HepG2 (cell line): Measurements from ENCODE around the gene NDUFS7. TPM values are rescaled to one million over a fixed set of nuclear protein-coding genes. Genes with fewer than 3 reads are reported as not detected.

Source experiments
- ATAC-seq: fragments of 200-7000 bp; cut with Tn5 transposase; 3 replicates; pipeline ENCODE4 v1.9.1; 2020; ENCODE audit warnings: mild to moderate bottlenecking, moderate library complexity
- BruUV-seq: library from RNA; stranded (reverse); fragments of 400-500 nt; replicated peaks from 2 replicates; lab custom pipeline; 2021; lab: Mats Ljungman, UMichigan
- CTCF ChIA-PET: fragments of 300-600 bp; formaldehyde crosslinking; extraction: SDS; loops from one replicate; lab custom pipeline; 2021; ENCODE audit warnings: low total read pairs, inconsistent platforms, low intra/inter-chr PET ratio; lab: Yijun Ruan, JAX
- POLR2A ChIA-PET: fragments of 350-600 bp; sonication (Branson Sonifier 250); formaldehyde crosslinking; loops from one replicate; lab custom pipeline; 2020; ENCODE audit warnings: antibody characterized with exemption, inconsistent platforms; lab: Yijun Ruan, JAX
- DNase-seq: peaks from one replicate; pipeline ENCODE4 v3.0.0-alpha.2; 2015; ENCODE audit warnings: low spot score
- FAIRE-seq: peaks from 3 replicates; lab custom pipeline; 2011; peaks lifted over from hg19 to GRCh38; lab: Jason Lieb, UNC
- H2AFZ ChIP-seq: one replicate; pipeline ENCODE4 v1.6.1; 2011; ENCODE audit warnings: low read length, inconsistent platforms
- H3K27ac ChIP-seq: fragments of 300-600 bp; 3 replicates; pipeline ENCODE4 v1.8.0; 2011; ENCODE audit warnings: mixed run types, mild to moderate bottlenecking, mixed read lengths, low read length, inconsistent platforms; ENCODE audit not compliant: insufficient read depth; ENCODE audit errors: extremely low read length
- H3K27me3 ChIP-seq, 2 experiments: fragments of 200-600 bp in 1 of 2; 2 replicates in 1 of 2; 3 replicates in 1 of 2; pipeline versions ENCODE4 v1.6.0 to v1.8.0; 2011; ENCODE audit warnings: low read length in 2 of 2, mild to moderate bottlenecking in 2 of 2, moderate library complexity in 2 of 2, inconsistent platforms in 1 of 2; ENCODE audit not compliant: insufficient read depth in 2 of 2, control insufficient read depth in 1 of 2
- H3K36me3 ChIP-seq, 2 experiments: fragments of 200-600 bp in 1 of 2; replicated peaks in 1 of 2; 2 replicates in 1 of 2; 3 replicates in 1 of 2; pipeline versions ENCODE4 v1.5.1 to v1.8.0; 2011; ENCODE audit warnings: low read length in 2 of 2, inconsistent platforms in 1 of 2; ENCODE audit not compliant: insufficient read depth in 2 of 2, control insufficient read depth in 1 of 2
- H3K4me1 ChIP-seq: 2 replicates; pipeline ENCODE4 v1.5.1; 2012; ENCODE audit warnings: low read length, inconsistent platforms; ENCODE audit not compliant: insufficient read depth
- H3K4me2 ChIP-seq: 2 replicates; pipeline ENCODE4 v1.6.0; 2011; ENCODE audit warnings: low read depth, low read length, inconsistent platforms
- H3K4me3 ChIP-seq, 3 experiments: fragments of 200-600 bp in 1 of 3; sonication (generic), shearing (Covaris generic) in 1 of 3; replicated peaks in 1 of 3; 2 replicates each; pipeline ENCODE4 v1.5.1; 2011 to 2016; ENCODE audit warnings: low read length in 3 of 3, inconsistent platforms in 2 of 3, low read depth in 2 of 3, mild to moderate bottlenecking in 2 of 3, control low read depth in 1 of 3, mixed read lengths in 1 of 3; ENCODE audit not compliant: insufficient read depth in 1 of 3
- H3K79me2 ChIP-seq: one replicate; pipeline ENCODE4 v1.6.1; 2011; ENCODE audit warnings: low read length, inconsistent platforms; ENCODE audit not compliant: insufficient read depth
- H3K9ac ChIP-seq: 2 replicates; pipeline ENCODE4 v1.6.0; 2011; ENCODE audit warnings: mild to moderate bottlenecking, low read depth, low read length, inconsistent platforms; ENCODE audit not compliant: insufficient read depth
- H3K9me3 ChIP-seq: 2 replicates; pipeline ENCODE4 v1.5.1; 2012; ENCODE audit warnings: mild to moderate bottlenecking, low read length
- H4K20me1 ChIP-seq: 2 replicates; pipeline ENCODE4 v1.6.0; 2011; ENCODE audit warnings: inconsistent platforms, mild to moderate bottlenecking, low read length, moderate library complexity; ENCODE audit not compliant: insufficient read depth
- ATF6 ChIP-seq: sonication (generic); formaldehyde crosslinking; conservative IDR thresholded peaks from 2 replicates; pipeline ENCODE4 v1.4.0; 2020; ENCODE audit warnings: missing genetic modification reagents
- HCFC1 ChIP-seq: fragments of 150-350 bp; IDR thresholded peaks from 2 replicates; pipeline ENCODE4 v1.6.1; 2014; ENCODE audit warnings: low read depth, low read length
- HDAC2 ChIP-seq: sonication (generic); formaldehyde crosslinking; IDR thresholded peaks from 2 replicates; pipeline ENCODE4 v1.4.0; 2020; ENCODE audit warnings: missing genetic modification reagents
- HMG20B ChIP-seq: conservative IDR thresholded peaks from 2 replicates; pipeline ENCODE4 v1.6.1; 2016; ENCODE audit warnings: missing genetic modification reagents, missing compliant biosample characterization
- HNF4A ChIP-seq: sonication (generic); formaldehyde crosslinking; IDR thresholded peaks from 2 replicates; pipeline ENCODE4 v1.4.0; 2020; ENCODE audit warnings: missing genetic modification reagents
- MTF2 ChIP-seq: sonication (generic); formaldehyde crosslinking; IDR thresholded peaks from 2 replicates; pipeline ENCODE4 v1.5.0; 2020; ENCODE audit warnings: missing genetic modification reagents, borderline replicate concordance
- RFXAP ChIP-seq: sonication (generic); formaldehyde crosslinking; IDR thresholded peaks from 2 replicates; pipeline ENCODE4 v1.4.0; 2020; ENCODE audit warnings: missing genetic modification reagents, borderline replicate concordance
- SMARCE1 ChIP-seq: fragments of 450-650 bp; IDR thresholded peaks from 2 replicates; pipeline ENCODE4 v1.6.1; 2017; ENCODE audit warnings: borderline replicate concordance
- ZFAT ChIP-seq: sonication (generic); formaldehyde crosslinking; conservative IDR thresholded peaks from 2 replicates; pipeline ENCODE4 v1.8.1; 2023; ENCODE audit warnings: missing genetic modification reagents, inconsistent platforms
- ZNF20 ChIP-seq: sonication (generic); formaldehyde crosslinking; IDR thresholded peaks from 2 replicates; pipeline ENCODE4 v1.4.0; 2020; ENCODE audit warnings: mild to moderate bottlenecking, moderate library complexity, missing genetic modification reagents
- ZNF296 ChIP-seq: sonication (generic); formaldehyde crosslinking; conservative IDR thresholded peaks from 2 replicates; pipeline ENCODE4 v1.5.0; 2020; ENCODE audit warnings: mild to moderate bottlenecking, missing genetic modification reagents
- ZNF7 ChIP-seq: IDR thresholded peaks from 2 replicates; pipeline ENCODE4 v1.6.1; 2016; ENCODE audit warnings: missing biosample characterization, missing genetic modification reagents
- WGBS: methylation state at CpG from one replicate; pipeline ENCODE4 v1.1.6; 2017; ENCODE audit warnings: low lambda C conversion rate; 5-methylcytosine and 5-hydroxymethylcytosine counted together
- in situ Hi-C: cut with HindIII; loops from 2 replicates; pipeline ENCODE4 v1.10.0; 2017; ENCODE audit warnings: low pct_unique_long_range_greater_than_20kb; ENCODE audit not compliant: extremely low pct_ligation_motif_present
- intact Hi-C: fragments of 100-400 bp; cut with micrococcal nuclease; formaldehyde crosslinking; loops from one replicate; pipeline ENCODE4 v1.10.0; 2022; ENCODE audit not compliant: unreplicated experiment
- polyA plus RNA-seq, 8 experiments: library from polyadenylated mRNA; depleted of rRNA in 3 of 8; stranded (reverse) in 7 of 8; unstranded in 1 of 8; fragments of >200 nt; fragmentation: Illumina TruSeq in 4 of 8; extraction: Trizol in 4 of 8; gene quantifications; 2 replicates each; pipeline versions ENCODE4 v1.2.1 to v1.2.3, GENCODE V29; 2011 to 2016; ENCODE audit warnings: low read depth in 4 of 8, missing spikeins in 1 of 8, mixed read lengths in 1 of 8; ENCODE audit not compliant: insufficient read depth in 1 of 8
- total RNA-seq, 5 experiments: library from RNA; depleted of rRNA; stranded (reverse); fragments of >200 nt; fragmentation: Illumina TruSeq; extraction: Trizol; gene quantifications; 2 replicates each; pipeline ENCODE4 v1.2.3, GENCODE V29; 2016; ENCODE audit warnings: low read depth in 1 of 5
- TF ChIP-seq, protein P1 (sequence below): sonication (generic); formaldehyde crosslinking; IDR thresholded peaks from 2 replicates; pipeline ENCODE4 v1.5.1; 2020; ENCODE audit warnings: mild to moderate bottlenecking, missing genetic modification reagents, borderline replicate concordance

NDUFS7 gene
- total and polyA plus RNA-seq, 2 of the 13 experiments (the other 11 are each of a cell fraction or from before 2014, with no cell fraction given): 34.3 to 66.9 TPM

DNA sequence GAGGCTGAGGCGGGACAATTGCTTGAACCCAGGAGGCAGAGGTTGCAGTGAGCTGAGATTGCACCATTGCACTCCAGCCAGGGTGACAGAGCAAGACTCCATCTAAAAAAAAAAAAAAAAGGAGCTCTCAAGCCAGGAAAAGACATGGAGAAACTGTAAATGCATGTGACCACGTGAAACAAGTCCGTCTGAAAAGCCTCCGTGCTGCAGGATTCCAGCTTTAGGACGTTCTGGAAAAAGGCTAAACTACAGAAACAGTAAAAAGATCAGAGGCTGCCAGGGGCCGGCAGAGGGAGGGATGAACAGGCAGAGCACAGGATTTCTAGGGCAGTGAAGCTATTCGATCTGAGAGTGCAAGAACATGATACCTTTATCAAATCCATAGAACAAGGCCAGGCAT, 40.7 kb upstream of the NDUFS7 start:
- H2AFZ ChIP-seq: no peak overlapping the region
- POLR2A ChIA-PET: no interaction called here
- H3K4me3 ChIP-seq: no peak overlapping the region
- DNase-seq: no peak
- no peak overlapping the region for H3K27ac ChIP-seq
- peaks cover 3 to 4% of the 10 kb centered on the region in 2 experiments; a peak in 2 of 5 replicates for H3K27me3 ChIP-seq
- intact Hi-C loops: no loop called here
- no peak for ATAC-seq
- no peaks in the 10 kb centered on the region for H3K9me3 ChIP-seq
- no peaks in the 10 kb centered on the region for H3K79me2 ChIP-seq
- WGBS: 8% methylated on average over 7 of the region's 7 CpGs
- no peak overlapping the region for H3K9ac ChIP-seq
- no peaks in the 10 kb centered on the region for H4K20me1 ChIP-seq
- in situ Hi-C loops: no loop called here
- H3K4me1 ChIP-seq: peaks cover 19% of the 10 kb centered on the region; the same call in 1 of the 2 replicates
- TF ChIP-seq ZFAT (CRISPR knock-in tag) (no peak), HMG20B (CRISPR knock-in tag) (no peak), HNF4A (CRISPR knock-in tag) (no peak)
- H3K36me3 ChIP-seq: no peaks in the 10 kb centered on the region
- H3K4me2 ChIP-seq: no peak overlapping the region
- CTCF ChIA-PET: no interaction called here
- BruUV-seq: no TSS peak
- FAIRE-seq: no peak

- Histone ChIP-seq H3K27me3 (no peaks in the 10 kb centered on the region), H3K36me3 (no peaks in the 10 kb centered on the region), H3K4me3 (no peak overlapping the region), H3K9me3 (no peaks in the 10 kb centered on the region), H3K9ac (no peak overlapping the region), H3K4me2 (no peak overlapping the region), H3K4me1 (peaks cover 32% of the 10 kb centered on the region), H3K27ac (no peak overlapping the region), H4K20me1 (no peaks in the 10 kb centered on the region), H2AFZ (no peak overlapping the region), H3K79me2 (no peaks in the 10 kb centered on the region)
- in situ Hi-C loops (no loop called here), intact Hi-C loops (no loop called here)
- POLR2A ChIA-PET: no interaction called here
- 70% methylated on average over 18 of the region's 18 CpGs for WGBS
- CTCF ChIA-PET: no interaction called here
- no peak for FAIRE-seq
- no peak for ATAC-seq
- BruUV-seq: no TSS peak
- no peak for DNase-seq
- TF ChIP-seq ATF6 (no peak), HDAC2 (CRISPR knock-in tag) (no peak), MTF2 (CRISPR knock-in tag) (no peak), ZNF20 (CRISPR knock-in tag) (no peak), HCFC1 (no peak), ZNF7 (no peak), ZNF296 (CRISPR knock-in tag) (no peak), RFXAP (CRISPR knock-in tag) (no peak), SMARCE1 (no peak)
- TF ChIP-seq, protein P1, sequence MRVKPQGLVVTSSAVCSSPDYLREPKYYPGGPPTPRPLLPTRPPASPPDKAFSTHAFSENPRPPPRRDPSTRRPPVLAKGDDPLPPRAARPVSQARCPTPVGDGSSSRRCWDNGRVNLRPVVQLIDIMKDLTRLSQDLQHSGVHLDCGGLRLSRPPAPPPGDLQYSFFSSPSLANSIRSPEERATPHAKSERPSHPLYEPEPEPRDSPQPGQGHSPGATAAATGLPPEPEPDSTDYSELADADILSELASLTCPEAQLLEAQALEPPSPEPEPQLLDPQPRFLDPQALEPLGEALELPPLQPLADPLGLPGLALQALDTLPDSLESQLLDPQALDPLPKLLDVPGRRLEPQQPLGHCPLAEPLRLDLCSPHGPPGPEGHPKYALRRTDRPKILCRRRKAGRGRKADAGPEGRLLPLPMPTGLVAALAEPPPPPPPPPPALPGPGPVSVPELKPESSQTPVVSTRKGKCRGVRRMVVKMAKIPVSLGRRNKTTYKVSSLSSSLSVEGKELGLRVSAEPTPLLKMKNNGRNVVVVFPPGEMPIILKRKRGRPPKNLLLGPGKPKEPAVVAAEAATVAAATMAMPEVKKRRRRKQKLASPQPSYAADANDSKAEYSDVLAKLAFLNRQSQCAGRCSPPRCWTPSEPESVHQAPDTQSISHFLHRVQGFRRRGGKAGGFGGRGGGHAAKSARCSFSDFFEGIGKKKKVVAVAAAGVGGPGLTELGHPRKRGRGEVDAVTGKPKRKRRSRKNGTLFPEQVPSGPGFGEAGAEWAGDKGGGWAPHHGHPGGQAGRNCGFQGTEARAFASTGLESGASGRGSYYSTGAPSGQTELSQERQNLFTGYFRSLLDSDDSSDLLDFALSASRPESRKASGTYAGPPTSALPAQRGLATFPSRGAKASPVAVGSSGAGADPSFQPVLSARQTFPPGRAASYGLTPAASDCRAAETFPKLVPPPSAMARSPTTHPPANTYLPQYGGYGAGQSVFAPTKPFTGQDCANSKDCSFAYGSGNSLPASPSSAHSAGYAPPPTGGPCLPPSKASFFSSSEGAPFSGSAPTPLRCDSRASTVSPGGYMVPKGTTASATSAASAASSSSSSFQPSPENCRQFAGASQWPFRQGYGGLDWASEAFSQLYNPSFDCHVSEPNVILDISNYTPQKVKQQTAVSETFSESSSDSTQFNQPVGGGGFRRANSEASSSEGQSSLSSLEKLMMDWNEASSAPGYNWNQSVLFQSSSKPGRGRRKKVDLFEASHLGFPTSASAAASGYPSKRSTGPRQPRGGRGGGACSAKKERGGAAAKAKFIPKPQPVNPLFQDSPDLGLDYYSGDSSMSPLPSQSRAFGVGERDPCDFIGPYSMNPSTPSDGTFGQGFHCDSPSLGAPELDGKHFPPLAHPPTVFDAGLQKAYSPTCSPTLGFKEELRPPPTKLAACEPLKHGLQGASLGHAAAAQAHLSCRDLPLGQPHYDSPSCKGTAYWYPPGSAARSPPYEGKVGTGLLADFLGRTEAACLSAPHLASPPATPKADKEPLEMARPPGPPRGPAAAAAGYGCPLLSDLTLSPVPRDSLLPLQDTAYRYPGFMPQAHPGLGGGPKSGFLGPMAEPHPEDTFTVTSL (CRISPR knock-in tag): no peak
These were observed 34.5 kb upstream of the NDUFS7 start for GRCh38 chr19:1349211-1349610.
